HL-60/S4 treated with phorbol 12-myristate 13-acetate at 8.2 ng/mL for 4 days and 3 days (cell line): ENCODE results near the gene VEGFA.

Source experiments
- in situ Hi-C: fragments of 300-500 bp; cut with MboI; formaldehyde crosslinking; loops from 2 replicates; pipeline ENCODE4 v1.15.0; 2022; ENCODE audit warnings: low sequenced_read_pairs

The VEGFA gene

GRCh38 chr6:43800746-43801494 lies 30.9 kb downstream of the VEGFA start:
- in situ Hi-C loops, result no loop called here

- in situ Hi-C loops, result no loop called here
Observed at GRCh38 chr6:43801495-43802181, 31.6 kb downstream of the VEGFA start.

GRCh38 chr6:43803055-43803782 lies 33.2 kb downstream of the VEGFA start:
- in situ Hi-C loops, result no loop called here

GRCh38 chr6:43803783-43804549 lies 34.0 kb downstream of the VEGFA start:
- in situ Hi-C loops, result no loop called here

- in situ Hi-C loops, result no loop called here
Observed at GRCh38 chr6:43804550-43805223, 34.7 kb downstream of the VEGFA start.

GRCh38 chr6:43805699-43806042 lies 35.7 kb downstream of the VEGFA start:
- in situ Hi-C loops, result no loop called here

GRCh38 chr6:43806043-43806757 lies 36.2 kb downstream of the VEGFA start:
- in situ Hi-C loops, result no loop called here

- in situ Hi-C loops, result no loop called here
Observed at GRCh38 chr6:43806758-43807227, 36.8 kb downstream of the VEGFA start.

- in situ Hi-C loops, result no loop called here
Observed at GRCh38 chr6:43807228-43808061, 37.4 kb downstream of the VEGFA start.

- in situ Hi-C loops, result no loop called here
Observed at GRCh38 chr6:43808412-43808811, 38.4 kb downstream of the VEGFA start.

- in situ Hi-C loops, result no loop called here
Observed at GRCh38 chr6:43809417-43810305, 39.6 kb downstream of the VEGFA start.

- in situ Hi-C loops, result no loop called here
Observed at GRCh38 chr6:43810965-43811732, 41.1 kb downstream of the VEGFA start.

GRCh38 chr6:43811733-43812099 lies 41.7 kb downstream of the VEGFA start:
- in situ Hi-C loops, result no loop called here

GRCh38 chr6:43812850-43813578 lies 43.0 kb downstream of the VEGFA start:
- in situ Hi-C loops, result no loop called here

GRCh38 chr6:43814111-43814510 lies 44.1 kb downstream of the VEGFA start:
- in situ Hi-C loops, result no loop called here

- in situ Hi-C loops, result no loop called here
Observed at GRCh38 chr6:43814865-43815264, 44.9 kb downstream of the VEGFA start.

- in situ Hi-C loops, result no loop called here
Observed at GRCh38 chr6:43817192-43817591, 47.2 kb downstream of the VEGFA start.
